ENCODE results near the gene GNG13. TPM values are rescaled to one million over a fixed set of nuclear protein-coding genes. Genes with fewer than 3 reads are reported as not detected.

Gene GNG13
- total RNA-seq, 4 donors from 2014 or later: not detected

DNA sequence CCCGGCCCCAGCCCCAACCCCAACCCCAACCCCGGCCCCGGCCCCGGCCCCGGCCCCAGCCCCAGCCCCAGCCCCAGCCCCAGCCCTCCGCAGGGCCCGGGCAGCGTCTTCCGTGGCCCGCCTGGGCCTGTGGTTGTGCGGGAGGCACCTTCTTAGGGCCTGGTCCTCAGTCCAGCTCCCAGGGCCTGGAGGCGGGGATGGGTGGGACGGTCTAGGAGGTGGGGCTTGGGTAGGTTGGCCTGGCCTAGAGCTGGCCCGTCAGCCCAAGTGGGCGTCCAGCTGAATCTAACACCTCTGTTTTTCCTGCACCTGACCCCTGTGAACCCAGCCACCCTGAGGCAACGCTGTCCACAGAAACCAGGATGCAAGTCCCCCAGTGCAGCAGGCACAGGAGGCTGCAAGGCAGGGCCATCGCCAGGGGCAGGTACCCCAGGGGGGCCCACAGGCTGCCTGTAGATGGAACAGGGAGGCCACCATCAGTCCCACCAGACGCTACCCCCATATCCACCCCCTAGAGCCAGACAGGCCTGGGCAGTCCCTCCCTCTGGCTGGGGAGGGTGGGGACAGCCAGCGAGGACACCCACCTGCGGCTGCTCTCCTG lies 31.2 kb downstream of the GNG13 start:
- H3K9me3 ChIP-seq: no peaks in the 10 kb centered on the region
- H3K27me3 ChIP-seq: peaks cover 46% of the 10 kb centered on the region
- no peak for TF ChIP-seq POLR2AphosphoS5 (IDR thresholded peaks at IDR 0.05)
- no peak overlapping the region for H3K27ac ChIP-seq
- 74% methylated on average over 3 of the region's 20 CpGs for WGBS
- H3K36me3 ChIP-seq: no peaks in the 10 kb centered on the region
- peaks cover 6% of the 10 kb centered on the region for H3K4me1 ChIP-seq
- H3K4me3 ChIP-seq: no peak overlapping the region
- no peak for DNase-seq (ENCODE audit: low spot score in 2 of 2)

GRCh38 chr16:768428-768827 lies 32.1 kb downstream of the GNG13 start:
- peaks cover 6% of the 10 kb centered on the region for H3K4me1 ChIP-seq
- 33% methylated on average over 4 of the region's 21 CpGs for WGBS
- peaks cover 52% of the 10 kb centered on the region for H3K27me3 ChIP-seq
- H3K9me3 ChIP-seq: no peaks in the 10 kb centered on the region
- H3K4me3 ChIP-seq: no peak overlapping the region
- H3K27ac ChIP-seq: no peak overlapping the region
- TF ChIP-seq, protein P1, sequence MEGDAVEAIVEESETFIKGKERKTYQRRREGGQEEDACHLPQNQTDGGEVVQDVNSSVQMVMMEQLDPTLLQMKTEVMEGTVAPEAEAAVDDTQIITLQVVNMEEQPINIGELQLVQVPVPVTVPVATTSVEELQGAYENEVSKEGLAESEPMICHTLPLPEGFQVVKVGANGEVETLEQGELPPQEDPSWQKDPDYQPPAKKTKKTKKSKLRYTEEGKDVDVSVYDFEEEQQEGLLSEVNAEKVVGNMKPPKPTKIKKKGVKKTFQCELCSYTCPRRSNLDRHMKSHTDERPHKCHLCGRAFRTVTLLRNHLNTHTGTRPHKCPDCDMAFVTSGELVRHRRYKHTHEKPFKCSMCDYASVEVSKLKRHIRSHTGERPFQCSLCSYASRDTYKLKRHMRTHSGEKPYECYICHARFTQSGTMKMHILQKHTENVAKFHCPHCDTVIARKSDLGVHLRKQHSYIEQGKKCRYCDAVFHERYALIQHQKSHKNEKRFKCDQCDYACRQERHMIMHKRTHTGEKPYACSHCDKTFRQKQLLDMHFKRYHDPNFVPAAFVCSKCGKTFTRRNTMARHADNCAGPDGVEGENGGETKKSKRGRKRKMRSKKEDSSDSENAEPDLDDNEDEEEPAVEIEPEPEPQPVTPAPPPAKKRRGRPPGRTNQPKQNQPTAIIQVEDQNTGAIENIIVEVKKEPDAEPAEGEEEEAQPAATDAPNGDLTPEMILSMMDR (IDR thresholded peaks at IDR 0.05): no peak
- no peak for TF ChIP-seq POLR2A (IDR thresholded peaks at IDR 0.05)
- TF ChIP-seq EP300 (IDR thresholded peaks at IDR 0.05): no peak
- TF ChIP-seq POLR2AphosphoS5 (IDR thresholded peaks at IDR 0.05): no peak
- no peak for DNase-seq (ENCODE audit: low spot score in 2 of 2)
- H3K36me3 ChIP-seq: no peaks in the 10 kb centered on the region

DNA sequence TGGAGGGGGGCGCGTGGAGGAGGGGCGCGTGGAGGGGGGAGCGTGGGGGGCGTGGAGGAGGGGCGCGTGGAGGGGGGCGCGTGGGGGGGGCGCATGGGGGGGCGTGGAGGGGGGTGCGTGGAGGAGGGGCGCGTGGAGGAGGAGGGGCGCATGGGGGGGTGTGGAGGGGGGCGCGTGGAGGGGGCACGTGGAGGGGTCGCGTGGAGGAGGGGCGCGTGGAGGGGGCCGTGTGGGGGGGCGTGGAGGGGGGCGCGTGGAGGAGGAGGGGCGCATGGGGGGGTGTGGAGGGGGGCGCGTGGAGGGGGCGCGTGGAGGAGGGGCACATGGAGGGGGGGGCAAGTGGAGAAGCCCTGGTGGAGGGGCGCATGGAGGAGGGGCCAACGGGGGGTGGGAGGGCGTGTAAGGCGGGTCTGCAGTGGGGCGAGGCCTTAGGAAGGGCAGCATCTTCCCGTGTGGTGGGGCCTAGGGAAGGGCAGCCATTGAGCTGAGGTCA lies 32.7 kb downstream of the GNG13 start:
- Histone ChIP-seq H3K36me3 (no peaks in the 10 kb centered on the region), H3K9me3 (no peaks in the 10 kb centered on the region), H3K4me3 (no peak overlapping the region), H3K27ac (no peak overlapping the region), H3K27me3 (peaks cover 56% of the 10 kb centered on the region), H3K4me1 (peaks cover 6% of the 10 kb centered on the region)
- WGBS: 43% methylated on average over 6 of the region's 38 CpGs
- TF ChIP-seq POLR2AphosphoS5 (IDR thresholded peaks at IDR 0.05) (no peak), POLR2A (IDR thresholded peaks at IDR 0.05) (no peak), EP300 (IDR thresholded peaks at IDR 0.05) (no peak)
- TF ChIP-seq, protein P1 (IDR thresholded peaks at IDR 0.05): no peak
- DNase-seq (ENCODE audit: low spot score in 2 of 2): no peak

DNA sequence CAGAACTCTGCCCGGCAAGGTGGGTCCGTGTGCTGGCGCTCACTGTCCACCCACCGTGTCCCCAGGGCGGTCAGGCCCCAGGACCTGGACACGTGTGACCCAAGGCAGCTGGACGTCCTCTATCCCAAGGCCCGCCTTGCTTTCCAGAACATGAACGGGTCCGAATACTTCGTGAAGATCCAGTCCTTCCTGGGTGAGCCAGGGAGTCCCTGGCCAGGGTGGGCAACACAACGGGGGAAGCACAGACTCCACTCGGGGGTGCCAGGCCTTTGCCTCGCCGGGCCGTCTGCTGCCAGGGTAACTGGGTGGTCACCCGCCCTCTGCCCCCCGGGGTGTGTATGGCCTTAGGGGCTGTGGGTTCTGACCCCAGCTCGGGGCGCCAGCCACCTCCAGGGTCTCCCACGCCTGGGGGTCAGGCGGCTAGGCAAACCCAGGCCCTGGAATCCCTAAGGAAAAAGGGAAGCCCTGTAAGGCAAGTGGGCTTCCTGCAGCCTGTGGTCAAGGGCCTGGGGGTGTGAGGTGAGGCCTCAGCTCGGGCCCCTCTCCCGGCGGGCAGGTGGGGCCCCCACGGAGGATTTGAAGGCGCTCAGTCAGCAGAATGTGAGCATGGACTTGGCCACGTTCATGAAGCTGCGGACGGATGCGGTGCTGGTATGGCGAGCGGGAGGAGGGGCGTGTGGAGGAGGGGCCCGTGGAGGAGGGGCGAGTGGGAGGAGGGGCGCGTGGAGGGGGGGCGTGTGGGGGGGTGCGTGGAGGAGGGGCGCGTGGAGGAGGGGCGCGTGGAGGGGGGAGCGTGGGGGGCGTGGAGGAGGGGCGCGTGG lies 33.5 kb downstream of the GNG13 start:
- Histone ChIP-seq H3K4me1 (peaks cover 6% of the 10 kb centered on the region), H3K9me3 (no peaks in the 10 kb centered on the region), H3K27ac (no peak overlapping the region), H3K36me3 (no peaks in the 10 kb centered on the region), H3K4me3 (no peak overlapping the region), H3K27me3 (peaks cover 63% of the 10 kb centered on the region)
- TF ChIP-seq POLR2A (IDR thresholded peaks at IDR 0.05): no peak
- WGBS: no CpG with 5 or more reads among the region's 48 CpGs
- DNase-seq (ENCODE audit: low spot score in 2 of 2): no peak

DNA sequence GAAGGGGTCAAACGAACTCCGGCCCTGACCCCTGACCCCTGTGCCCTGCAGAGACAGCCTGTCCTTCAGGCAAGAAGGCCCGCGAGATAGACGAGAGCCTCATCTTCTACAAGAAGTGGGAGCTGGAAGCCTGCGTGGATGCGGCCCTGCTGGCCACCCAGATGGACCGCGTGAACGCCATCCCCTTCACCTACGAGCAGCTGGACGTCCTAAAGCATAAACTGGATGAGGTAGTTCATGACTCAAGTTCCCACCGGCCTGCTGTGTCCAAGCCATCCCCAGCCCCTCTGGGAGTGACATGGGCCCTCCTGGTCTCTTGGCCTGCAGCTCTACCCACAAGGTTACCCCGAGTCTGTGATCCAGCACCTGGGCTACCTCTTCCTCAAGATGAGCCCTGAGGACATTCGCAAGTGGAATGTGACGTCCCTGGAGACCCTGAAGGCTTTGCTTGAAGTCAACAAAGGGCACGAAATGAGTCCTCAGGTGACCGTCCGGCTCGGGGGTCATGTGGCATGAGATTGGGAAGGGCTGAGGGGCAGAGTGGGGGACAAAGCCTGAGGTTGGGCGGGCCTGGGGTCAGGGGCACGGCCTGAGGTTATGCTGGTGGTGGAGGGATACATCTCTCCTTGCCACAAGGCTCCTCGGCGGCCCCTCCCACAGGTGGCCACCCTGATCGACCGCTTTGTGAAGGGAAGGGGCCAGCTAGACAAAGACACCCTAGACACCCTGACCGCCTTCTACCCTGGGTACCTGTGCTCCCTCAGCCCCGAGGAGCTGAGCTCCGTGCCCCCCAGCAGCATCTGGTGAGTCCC lies 34.3 kb downstream of the GNG13 start:
- Histone ChIP-seq H3K27ac (no peak overlapping the region), H3K36me3 (no peaks in the 10 kb centered on the region), H3K4me3 (no peak overlapping the region), H3K9me3 (no peaks in the 10 kb centered on the region), H3K27me3 (peaks cover 66% of the 10 kb centered on the region), H3K4me1 (peaks cover 6% of the 10 kb centered on the region)
- no peak for DNase-seq (ENCODE audit: low spot score in 2 of 2)
- WGBS: 84% methylated on average over 23 of the region's 29 CpGs
- no peak for TF ChIP-seq POLR2AphosphoS5 (IDR thresholded peaks at IDR 0.05)
- TF ChIP-seq POLR2A (IDR thresholded peaks at IDR 0.05): no peak
- TF ChIP-seq, protein P1 (IDR thresholded peaks at IDR 0.05): no peak
- TF ChIP-seq EP300 (IDR thresholded peaks at IDR 0.05): no peak

DNA sequence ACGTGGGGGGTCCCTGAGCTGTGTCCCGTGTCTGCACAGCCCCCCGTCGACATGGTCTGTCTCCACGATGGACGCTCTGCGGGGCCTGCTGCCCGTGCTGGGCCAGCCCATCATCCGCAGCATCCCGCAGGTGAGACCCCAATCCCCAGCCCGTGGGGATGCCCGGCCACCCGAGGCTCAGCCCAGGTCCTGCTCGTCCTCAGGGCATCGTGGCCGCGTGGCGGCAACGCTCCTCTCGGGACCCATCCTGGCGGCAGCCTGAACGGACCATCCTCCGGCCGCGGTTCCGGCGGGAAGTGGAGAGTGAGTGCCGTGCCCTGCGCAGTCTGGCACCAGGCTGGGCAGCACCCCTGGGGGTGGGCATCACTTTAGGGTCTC lies 35.1 kb downstream of the GNG13 start:
- TF ChIP-seq EP300 (IDR thresholded peaks at IDR 0.05): no peak
- TF ChIP-seq, protein P1 (IDR thresholded peaks at IDR 0.05): no peak
- no peak for TF ChIP-seq POLR2A (IDR thresholded peaks at IDR 0.05)
- TF ChIP-seq POLR2AphosphoS5 (IDR thresholded peaks at IDR 0.05): no peak
- 93% methylated on average over 13 of the region's 29 CpGs for WGBS
- Histone ChIP-seq H3K4me1 (peaks cover 9% of the 10 kb centered on the region), H3K4me3 (no peak overlapping the region), H3K9me3 (no peaks in the 10 kb centered on the region), H3K27ac (no peak overlapping the region), H3K27me3 (peaks cover 61% of the 10 kb centered on the region), H3K36me3 (no peaks in the 10 kb centered on the region)
- DNase-seq (ENCODE audit: low spot score in 2 of 2): no peak

All from suprapubic skin (tissue), 4 donors.